Sigmoid colon (tissue), 3 donors: ENCODE data around the gene CYTH2.

ENCODE experiments used
- POLR2A ChIP-seq, 2 donors: fragments of 450-650 bp; IDR thresholded peaks; one replicate each; pipeline ENCODE4 v1.6.1; 2016; ENCODE audit warnings: antibody characterized with exemption in 2 of 2, mild to moderate bottlenecking in 2 of 2, moderate library complexity in 2 of 2
- TF ChIP-seq, protein P1 (sequence below), 4 experiments: fragments of 450-650 bp in 3 of 4; fragments of 200-600 bp in 1 of 4; IDR thresholded peaks; one replicate each; pipeline ENCODE4 v1.5.1; 2016 to 2019; ENCODE audit warnings: antibody characterized with exemption in 4 of 4, mild to moderate bottlenecking in 3 of 4, moderate library complexity in 2 of 4

DNA sequence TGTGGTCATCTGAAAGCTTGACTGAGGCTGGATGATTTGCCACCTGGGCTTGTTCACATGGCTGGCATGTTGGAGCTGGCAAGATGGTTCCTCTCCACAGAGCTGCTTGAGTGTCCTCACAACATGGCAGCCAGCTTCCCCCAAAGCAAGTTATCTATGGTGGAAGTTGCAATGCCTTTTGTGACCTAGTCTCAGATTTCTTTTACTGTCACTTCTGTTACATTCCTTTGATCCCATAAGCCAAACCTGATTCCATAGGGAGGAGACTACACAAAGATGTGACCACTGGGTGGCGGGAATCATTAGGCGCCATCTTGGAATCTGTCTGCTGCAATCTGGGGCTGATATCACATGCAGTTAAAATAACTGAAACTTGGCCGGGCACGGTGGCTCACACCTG lies 60.0 kb downstream of the CYTH2 start:
- TF ChIP-seq, protein P1, sequence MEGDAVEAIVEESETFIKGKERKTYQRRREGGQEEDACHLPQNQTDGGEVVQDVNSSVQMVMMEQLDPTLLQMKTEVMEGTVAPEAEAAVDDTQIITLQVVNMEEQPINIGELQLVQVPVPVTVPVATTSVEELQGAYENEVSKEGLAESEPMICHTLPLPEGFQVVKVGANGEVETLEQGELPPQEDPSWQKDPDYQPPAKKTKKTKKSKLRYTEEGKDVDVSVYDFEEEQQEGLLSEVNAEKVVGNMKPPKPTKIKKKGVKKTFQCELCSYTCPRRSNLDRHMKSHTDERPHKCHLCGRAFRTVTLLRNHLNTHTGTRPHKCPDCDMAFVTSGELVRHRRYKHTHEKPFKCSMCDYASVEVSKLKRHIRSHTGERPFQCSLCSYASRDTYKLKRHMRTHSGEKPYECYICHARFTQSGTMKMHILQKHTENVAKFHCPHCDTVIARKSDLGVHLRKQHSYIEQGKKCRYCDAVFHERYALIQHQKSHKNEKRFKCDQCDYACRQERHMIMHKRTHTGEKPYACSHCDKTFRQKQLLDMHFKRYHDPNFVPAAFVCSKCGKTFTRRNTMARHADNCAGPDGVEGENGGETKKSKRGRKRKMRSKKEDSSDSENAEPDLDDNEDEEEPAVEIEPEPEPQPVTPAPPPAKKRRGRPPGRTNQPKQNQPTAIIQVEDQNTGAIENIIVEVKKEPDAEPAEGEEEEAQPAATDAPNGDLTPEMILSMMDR (IDR thresholded peaks at IDR 0.05): no peak
- no peak for TF ChIP-seq POLR2A (IDR thresholded peaks at IDR 0.05)
